HCT116 (cell line): Measurements from ENCODE around the gene CORO2B. TPM values are rescaled to one million over a fixed set of nuclear protein-coding genes. Genes with fewer than 3 reads are reported as not detected.
A peak's percentile ranks its signal among the peaks of the same experiment; 100 is the strongest.

Experiments
- ATAC-seq: fragments of 200-7000 bp; cut with Tn5 transposase; 2 replicates; pipeline ENCODE4 v1.9.1; 2020; ENCODE audit warnings: mild to moderate bottlenecking, moderate library complexity
- BruUV-seq: library from RNA; stranded (reverse); fragments of 400-500 nt; replicated peaks from 2 replicates; lab custom pipeline; 2021; lab: Mats Ljungman, UMichigan
- CTCF ChIA-PET: fragments of 300-600 bp; sonication (Branson Sonifier 250); formaldehyde crosslinking; loops from one replicate; lab custom pipeline; 2021; ENCODE audit warnings: antibody characterized with exemption; lab: Charles Lee
- POLR2A ChIA-PET: fragments of 300-600, 350-600 bp; sonication (Branson Sonifier 250); formaldehyde crosslinking; loops from one replicate; lab custom pipeline; 2021; ENCODE audit warnings: antibody characterized with exemption; lab: Charles Lee
- RAD21 ChIA-PET, 2 experiments: fragments of 300-600 bp; sonication (Branson Sonifier 250); formaldehyde crosslinking; loops; one replicate each; lab custom pipeline; 2023; ENCODE audit warnings: low total read pairs in 2 of 2; ENCODE audit not compliant: uncharacterized antibody in 2 of 2, unreplicated experiment in 2 of 2, low non-redundant PET in 1 of 2; lab: Charles Lee
- DNase-seq: peaks from one replicate; pipeline ENCODE4 v3.0.0-alpha.2; 2010; ENCODE audit warnings: low read depth, low spot score
- H2AFZ ChIP-seq: fragments of 200-600 bp; shearing (Covaris generic), sonication (generic); 2 replicates; pipeline ENCODE4 v1.6.1; 2017; ENCODE audit warnings: low read depth, mixed run types, mixed read lengths, antibody characterized with exemption, low read length; ENCODE audit not compliant: poor library complexity, severe bottlenecking
- H3K27ac ChIP-seq: 2 replicates; pipeline ENCODE4 v1.5.1; 2012; ENCODE audit warnings: low read depth, low read length
- H3K27me3 ChIP-seq: fragments of 200-600 bp; sonication (generic); 2 replicates; pipeline ENCODE4 v1.6.1; 2016; ENCODE audit warnings: mixed run types, low read length, mixed read lengths; ENCODE audit not compliant: insufficient read depth
- H3K36me3 ChIP-seq, 2 experiments: fragments of 200-500 bp in 1 of 2; fragments of 200-600 bp in 1 of 2; sonication (Bioruptor generic) in 1 of 2; sonication (generic) in 1 of 2; 2 replicates each; pipeline versions ENCODE4 v1.5.1 to v1.6.1; 2014 to 2016; ENCODE audit warnings: low read length in 2 of 2, inconsistent platforms in 1 of 2, mixed read lengths in 1 of 2, mixed run types in 1 of 2; ENCODE audit not compliant: insufficient read depth in 2 of 2, control insufficient read depth in 1 of 2
- H3K4me1 ChIP-seq, 2 experiments: fragments of 200-600 bp in 1 of 2; sonication (generic) in 1 of 2; 2 replicates each; pipeline versions ENCODE4 v1.5.1 to v1.6.1; 2012 to 2017; ENCODE audit warnings: low read length in 2 of 2, inconsistent platforms in 1 of 2, mild to moderate bottlenecking in 1 of 2, mixed read lengths in 1 of 2, mixed run types in 1 of 2, moderate library complexity in 1 of 2; ENCODE audit not compliant: insufficient read depth in 2 of 2, control insufficient read depth in 1 of 2
- H3K4me2 ChIP-seq: fragments of 200-600 bp; sonication (generic); 2 replicates; pipeline ENCODE4 v1.6.1; 2017; ENCODE audit warnings: mixed run types, low read length, mixed read lengths
- H3K4me3 ChIP-seq, 2 experiments: fragments of 200-600 bp in 1 of 2; sonication (generic) in 1 of 2; replicated peaks in 1 of 2; 2 replicates each; pipeline ENCODE4 v1.5.1; 2011 to 2016; ENCODE audit warnings: low read length in 2 of 2, control low read depth in 1 of 2, low read depth in 1 of 2, mild to moderate bottlenecking in 1 of 2, mixed read lengths in 1 of 2, mixed run types in 1 of 2
- H3K79me2 ChIP-seq: fragments of 200-600 bp; sonication (generic); 2 replicates; pipeline ENCODE4 v1.6.1; 2017; ENCODE audit warnings: mild to moderate bottlenecking, mixed run types, low read length, moderate library complexity, mixed read lengths; ENCODE audit not compliant: insufficient read depth
- H3K9ac ChIP-seq: fragments of 200-600 bp; sonication (generic); 2 replicates; pipeline ENCODE4 v1.6.1; 2016; ENCODE audit warnings: low read length, mixed read lengths
- H3K9me2 ChIP-seq: fragments of 200-600 bp; sonication (generic), shearing (Covaris generic); 2 replicates; pipeline ENCODE4 v1.6.1; 2017; ENCODE audit warnings: mixed run types, mild to moderate bottlenecking, moderate library complexity; ENCODE audit not compliant: insufficient read depth
- H3K9me3 ChIP-seq, 2 experiments: fragments of 200-500 bp in 1 of 2; fragments of 200-600 bp in 1 of 2; sonication (Bioruptor generic) in 1 of 2; sonication (generic) in 1 of 2; 2 replicates each; pipeline ENCODE4 v1.6.1; 2014 to 2017; ENCODE audit warnings: low read length in 2 of 2, mixed read lengths in 2 of 2, inconsistent platforms in 1 of 2, low read depth in 1 of 2, mild to moderate bottlenecking in 1 of 2, mixed run types in 1 of 2, moderate library complexity in 1 of 2; ENCODE audit not compliant: control insufficient read depth in 1 of 2, insufficient read depth in 1 of 2
- H4K20me1 ChIP-seq: fragments of 200-600 bp; sonication (generic), shearing (Covaris generic); 2 replicates; pipeline ENCODE4 v1.6.1; 2017; ENCODE audit warnings: mixed run types, mild to moderate bottlenecking, moderate library complexity; ENCODE audit not compliant: insufficient read depth
- CTCF ChIP-seq, 3 experiments: fragments of 200-600 bp in 1 of 3; sonication (generic) in 1 of 3; IDR thresholded peaks in 2 of 3; conservative IDR thresholded peaks in 1 of 3; 2 replicates each; pipeline ENCODE4 v1.5.1; 2012 to 2017; ENCODE audit warnings: low read depth in 2 of 3, low read length in 2 of 3, antibody characterized with exemption in 1 of 3, borderline replicate concordance in 1 of 3, control low read depth in 1 of 3, mild to moderate bottlenecking in 1 of 3, mixed read lengths in 1 of 3, mixed run types in 1 of 3, moderate library complexity in 1 of 3; ENCODE audit not compliant: insufficient read depth in 1 of 3
- ELF1 ChIP-seq: IDR thresholded peaks from 2 replicates; pipeline ENCODE4 v1.6.1; 2012; ENCODE audit warnings: low read depth, borderline replicate concordance
- EZH2 ChIP-seq: fragments of 200-600 bp; sonication (generic); IDR thresholded peaks from 2 replicates; pipeline ENCODE4 v1.6.1; 2017; ENCODE audit warnings: antibody characterized with exemption, mixed run types
- SIN3A ChIP-seq: IDR thresholded peaks from 2 replicates; pipeline ENCODE4 v1.6.1; 2012; ENCODE audit warnings: low read depth
- ZFX ChIP-seq: fragments of 450-650 bp; IDR thresholded peaks from 2 replicates; pipeline ENCODE4 v1.6.1; 2017
- ZNF274 ChIP-seq: fragments of 200-500 bp; sonication (Bioruptor generic); IDR thresholded peaks from 2 replicates; pipeline ENCODE4 v1.6.1; 2014; ENCODE audit warnings: mild to moderate bottlenecking, low read depth, low read length, inconsistent platforms
- intact Hi-C: fragments of 100-400 bp; cut with micrococcal nuclease; formaldehyde crosslinking; loops from 2 replicates; pipeline ENCODE4 v1.10.0; 2022
- total RNA-seq: library from RNA; stranded (reverse); gene quantifications from one replicate; pipeline ENCODE4 v1.2.1, GENCODE V29; 2021; ENCODE audit not compliant: unreplicated experiment

CORO2B gene
- total RNA-seq, 1 experiment from 2014 or later = 2.8 TPM

DNA sequence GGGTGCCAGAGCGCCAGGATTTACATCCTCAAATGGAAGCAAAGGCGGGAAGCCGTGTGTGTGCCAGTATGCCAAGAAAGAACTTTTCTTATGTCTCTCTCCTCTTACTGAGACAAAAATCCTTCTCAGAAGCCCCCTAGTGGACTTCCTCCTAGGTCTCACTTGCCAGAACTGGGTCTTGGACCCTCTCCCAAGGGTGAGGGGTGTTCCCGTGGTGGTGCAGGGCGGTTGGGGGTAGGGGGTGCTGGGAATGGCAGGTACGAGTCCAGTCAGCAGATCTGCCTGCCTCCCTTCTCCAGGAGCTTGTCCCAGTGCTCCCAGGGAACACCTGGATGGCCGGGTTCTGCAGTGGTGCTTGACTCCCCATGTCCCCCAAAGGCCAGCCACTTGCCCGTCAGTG lies 52.0 kb downstream of the CORO2B start:
- no peaks in the 10 kb centered on the region for H3K79me2 ChIP-seq
- CTCF ChIA-PET = no interaction called here

DNA sequence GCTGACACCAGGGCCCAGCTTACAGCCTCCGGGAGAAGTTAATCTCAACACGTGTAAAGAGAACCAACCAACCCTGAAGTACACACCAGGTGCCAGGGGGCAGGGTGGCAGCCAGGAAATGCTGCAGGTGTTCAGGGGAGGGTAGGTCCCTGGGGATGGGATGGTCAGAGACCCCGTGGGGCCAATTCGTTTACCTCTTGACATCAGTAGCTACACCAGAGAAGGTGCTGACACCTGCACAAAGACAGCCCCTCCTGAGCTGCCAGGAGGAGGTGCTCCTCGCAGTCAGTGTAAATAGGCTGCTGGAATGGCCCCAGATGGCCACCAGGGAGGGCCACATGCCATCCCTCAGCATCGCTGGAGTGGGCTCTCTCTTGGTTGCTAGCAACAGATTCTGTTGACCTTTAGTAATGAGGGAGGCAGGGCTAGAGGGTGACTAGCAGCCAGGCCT lies 52.8 kb downstream of the CORO2B start:
- ChIA-PET CTCF (interaction anchor here (1.0 kb wide), 1 partner anchor 244 kb away, joined by 4 read pairs; no protein-coding TSS in a partner anchor), POLR2A (no interaction called here), RAD21 (no interaction called here)
- ATAC-seq (peak; percentile 71), DNase-seq (no peak)
- TF ChIP-seq ZNF274 (no peak), ZFX (no peak), CTCF (IDR thresholded peaks at IDR 0.05 in 2 of 3, conservative IDR thresholded peaks at IDR 0.05 in 1 of 3; ENCODE audit: borderline replicate concordance in 1 of 3, insufficient read depth in 1 of 3, low read depth in 2 of 3, low read length in 2 of 3) (peak; percentile 19 to 47 (median 19); a peak in 3 of 6 replicates)
- Histone ChIP-seq H3K4me1 (peaks cover 0 to 6% of the 10 kb centered on the region in 2 experiments; a peak in 2 of 4 replicates), H3K9ac (no peak overlapping the region), H3K4me3 (no peak overlapping the region), H3K4me2 (no peak overlapping the region), H2AFZ (no peak overlapping the region), H4K20me1 (no peaks in the 10 kb centered on the region), H3K27ac (no peak overlapping the region), H3K79me2 (no peaks in the 10 kb centered on the region), H3K9me3 (no peaks in the 10 kb centered on the region), H3K36me3 (no peaks in the 10 kb centered on the region), H3K27me3 (no peaks in the 10 kb centered on the region), H3K9me2 (no peaks in the 10 kb centered on the region)
- intact Hi-C loops = no loop called here
- BruUV-seq = no TSS peak

More for the DNA sequence above, 52.0 kb downstream of the CORO2B start:
- DNase-seq (no peak), ATAC-seq (no peak)
- H3K27ac ChIP-seq = no peak overlapping the region
- no peak overlapping the region for H3K4me3 ChIP-seq
- no peaks in the 10 kb centered on the region for H4K20me1 ChIP-seq
- no peak overlapping the region for H3K4me2 ChIP-seq
- no peak overlapping the region for H2AFZ ChIP-seq
- no peaks in the 10 kb centered on the region for H3K9me3 ChIP-seq
- H3K27me3 ChIP-seq = no peaks in the 10 kb centered on the region
- no peaks in the 10 kb centered on the region for H3K36me3 ChIP-seq
- intact Hi-C loops = no loop called here
- no peaks in the 10 kb centered on the region for H3K9me2 ChIP-seq
- no TSS peak for BruUV-seq
- TF ChIP-seq ZNF274 (no peak), CTCF (IDR thresholded peaks at IDR 0.05 in 2 of 3, conservative IDR thresholded peaks at IDR 0.05 in 1 of 3; ENCODE audit: borderline replicate concordance in 1 of 3, insufficient read depth in 1 of 3, low read depth in 2 of 3, low read length in 2 of 3) (0 out of 6 replicates have a peak, but pooled peaks of 1 of the 3 experiments have one; percentile 16), ELF1 (no peak), SIN3A (no peak), EZH2 (no peak)
- RAD21 ChIA-PET = no interaction called here
- no peak overlapping the region for H3K9ac ChIP-seq
- peaks cover 0 to 13% of the 10 kb centered on the region in 2 experiments; a peak in 2 of 4 replicates for H3K4me1 ChIP-seq
- POLR2A ChIA-PET = no interaction called here
